GM21529 (cell line): Measurements from ENCODE around the gene PAQR6.
"Not testable (repeated sequence)": the region's sequence is repeated elsewhere in the genome, so short reads cannot be mapped to it uniquely, and the experiment has no call there.

Experiments
- ATAC-seq: cut with Tn5 transposase; IDR thresholded peaks from one replicate; pipeline ENCODE4 v1.9.1; 2021; ENCODE audit not compliant: unreplicated experiment

PAQR6 gene

DNA sequence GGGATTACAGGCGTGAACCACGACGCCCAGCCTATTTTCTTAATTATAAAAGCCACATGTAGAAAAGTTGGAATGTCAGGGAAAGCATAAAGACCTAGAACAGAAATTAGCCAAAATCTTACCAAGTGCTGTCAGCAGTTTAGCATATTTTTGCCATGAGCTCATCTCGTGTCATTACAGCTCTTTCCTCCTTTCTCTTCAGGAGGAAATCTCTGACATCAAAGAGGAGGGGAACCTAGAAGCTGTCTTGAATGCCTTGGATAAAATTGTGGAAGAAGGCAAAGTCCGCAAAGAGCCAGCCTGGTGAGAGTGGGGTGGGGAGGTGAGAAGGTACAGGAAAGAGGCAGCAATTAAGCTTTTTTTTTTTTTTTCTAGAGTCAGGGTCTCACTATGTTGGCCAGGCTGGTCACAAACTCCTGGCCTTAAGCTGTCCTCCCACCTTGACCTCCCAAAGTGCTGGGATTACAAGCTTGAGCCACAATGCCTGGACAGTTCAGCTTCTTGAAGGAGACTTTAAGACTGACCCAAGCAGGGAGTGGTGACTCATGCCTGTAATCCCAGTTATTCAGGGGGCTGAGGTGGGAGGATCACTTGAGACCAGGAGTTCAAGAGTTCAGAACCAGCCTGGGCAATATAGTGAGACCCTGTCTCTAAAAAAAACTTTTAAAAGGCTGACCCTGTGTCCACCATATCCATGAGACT, 14.3 kb downstream of the PAQR6 start:
- no peak for ATAC-seq

DNA sequence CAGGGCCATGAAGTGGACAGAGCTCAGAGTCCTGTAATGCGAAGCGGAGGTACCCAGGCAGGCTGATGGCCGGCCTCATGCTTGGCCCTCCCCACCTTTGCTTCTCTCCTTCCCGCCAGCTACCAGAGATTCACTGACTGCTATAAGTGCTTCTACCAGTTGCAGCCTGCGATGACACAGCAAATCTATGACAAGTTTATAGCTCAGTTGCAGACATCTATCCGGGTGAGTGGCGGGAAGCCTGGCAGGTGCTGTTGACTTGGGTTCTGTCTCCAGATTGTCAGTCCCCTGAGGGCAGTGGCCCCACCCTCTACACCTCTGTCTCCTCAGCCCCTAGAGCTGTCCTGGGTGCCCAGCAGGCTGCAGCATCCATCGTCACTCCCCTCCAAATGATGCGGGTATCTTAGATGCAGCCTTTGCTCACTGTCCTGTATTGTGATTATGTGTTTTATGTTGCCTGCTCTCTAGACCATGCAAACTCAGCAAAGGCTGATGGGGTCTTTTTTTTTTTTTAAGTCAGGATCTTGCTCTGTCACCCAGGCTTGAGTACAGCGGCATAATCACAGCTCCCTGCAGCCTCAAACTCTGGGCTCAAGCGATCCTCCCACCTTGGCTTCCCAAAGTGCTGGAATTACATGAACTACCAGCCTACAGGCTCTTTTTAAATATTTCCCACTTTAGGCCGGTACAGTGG, 15.5 kb downstream of the PAQR6 start:
- ATAC-seq = no peak

DNA sequence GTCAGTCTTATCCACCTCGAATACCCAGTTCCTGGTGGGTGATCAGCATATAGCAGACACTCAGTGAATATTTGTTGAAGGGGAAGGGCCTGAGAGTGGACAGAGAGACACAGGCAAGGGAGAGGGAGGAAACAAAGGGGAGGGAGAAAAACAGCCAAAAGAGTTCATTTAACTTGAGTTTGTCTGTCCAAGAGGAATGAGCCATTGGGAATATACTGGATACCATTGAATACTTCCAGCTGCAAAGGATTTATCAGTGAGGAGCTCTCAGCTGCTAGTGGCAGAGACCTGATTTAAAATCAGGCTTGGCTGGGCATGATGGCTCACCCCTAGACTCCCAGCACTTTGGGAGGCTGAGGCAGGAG, 17.4 kb downstream of the PAQR6 start:
- no peak for ATAC-seq

DNA sequence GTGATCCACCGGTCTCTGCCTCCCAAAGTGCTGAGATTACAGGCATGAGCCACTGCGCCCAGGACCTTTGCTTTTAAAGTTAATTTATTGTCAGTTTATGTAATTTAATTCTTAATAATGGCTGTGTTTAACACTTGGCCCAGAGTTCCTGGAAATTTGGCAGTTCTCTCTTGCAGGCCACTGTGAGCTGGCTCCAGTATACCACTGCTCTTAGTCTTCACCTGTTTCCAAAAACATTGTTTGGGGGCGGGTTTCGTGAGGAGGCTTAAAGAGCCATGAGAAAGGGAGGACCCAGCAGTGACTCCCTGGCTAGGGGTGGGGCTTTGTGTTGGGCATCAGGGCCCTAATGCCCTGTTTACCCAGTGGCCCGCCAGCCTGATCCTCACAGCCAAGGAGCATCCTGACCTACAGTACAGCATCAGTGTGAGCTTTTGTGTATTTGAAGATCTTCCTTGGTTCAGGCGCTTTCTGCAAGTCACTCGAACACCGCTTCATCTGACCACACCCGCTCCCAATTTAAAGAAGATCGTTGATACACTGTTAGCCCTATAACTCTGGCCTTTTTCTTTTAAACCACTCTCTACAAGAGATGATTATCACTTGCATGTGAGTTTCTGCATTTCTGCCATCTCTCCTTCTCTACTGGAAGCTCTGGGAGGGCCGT, 17.9 kb downstream of the PAQR6 start:
- ATAC-seq = no peak

DNA sequence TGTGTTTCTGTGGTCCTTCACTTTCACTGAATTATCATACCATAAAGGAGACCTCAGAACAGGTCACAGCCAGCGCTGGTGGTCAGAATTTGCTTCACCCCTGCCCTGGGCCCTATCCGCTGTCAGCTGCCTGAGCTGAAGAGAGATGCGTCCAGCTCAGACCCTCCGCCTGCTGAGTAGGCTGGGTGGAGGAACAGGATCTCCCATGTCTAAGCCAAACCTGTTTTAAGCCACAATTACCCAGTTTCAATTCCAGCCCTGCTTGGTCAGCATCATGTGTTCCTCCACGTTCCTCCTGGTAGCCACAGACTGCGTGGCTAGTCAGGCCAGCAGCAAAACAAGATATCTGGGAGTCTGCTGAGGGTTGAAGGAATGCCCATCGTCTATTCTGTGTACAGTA, 19.4 kb downstream of the PAQR6 start:
- ATAC-seq = no peak

DNA sequence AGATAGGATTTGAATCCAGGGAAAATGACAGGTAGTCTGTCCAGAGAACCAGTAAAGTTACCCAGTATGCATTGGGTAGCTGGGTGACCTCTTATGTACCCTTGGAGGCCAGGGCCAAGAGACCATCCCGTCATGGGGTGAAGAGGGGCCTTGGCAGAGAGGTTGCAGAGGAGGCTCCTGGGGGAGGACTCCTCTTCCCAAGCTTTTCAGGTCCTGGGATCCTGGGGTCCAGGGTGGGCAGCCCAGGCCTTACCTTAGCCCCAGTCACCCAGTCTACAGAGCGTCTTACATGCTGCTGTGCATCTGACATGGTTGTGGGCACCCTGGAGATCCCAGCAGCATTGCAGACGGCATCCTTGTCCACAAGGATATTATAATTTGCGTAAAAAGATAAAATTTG, 21.1 kb downstream of the PAQR6 start:
- peak; percentile 9 for ATAC-seq

DNA sequence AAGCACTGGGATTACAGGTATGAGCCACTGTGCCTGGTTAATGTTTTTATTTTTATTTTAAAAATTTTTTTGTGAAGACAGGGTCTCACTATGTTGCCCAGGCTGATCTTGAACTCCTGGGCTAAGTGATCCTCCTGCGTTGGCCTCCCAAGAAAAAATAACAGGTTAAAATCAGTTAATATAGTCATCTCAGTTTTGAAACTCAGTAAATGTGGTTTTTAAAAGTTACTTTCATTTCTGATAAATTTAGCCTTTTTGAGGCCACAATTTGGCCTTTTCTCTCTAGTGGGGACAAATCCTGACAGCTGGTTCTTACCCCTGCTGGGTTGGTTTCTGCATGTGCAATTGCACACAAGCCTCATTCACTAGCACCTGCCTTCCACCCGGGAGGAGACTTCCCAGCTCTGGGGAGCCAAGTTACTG, 21.7 kb downstream of the PAQR6 start:
- ATAC-seq = peak; percentile 81

DNA sequence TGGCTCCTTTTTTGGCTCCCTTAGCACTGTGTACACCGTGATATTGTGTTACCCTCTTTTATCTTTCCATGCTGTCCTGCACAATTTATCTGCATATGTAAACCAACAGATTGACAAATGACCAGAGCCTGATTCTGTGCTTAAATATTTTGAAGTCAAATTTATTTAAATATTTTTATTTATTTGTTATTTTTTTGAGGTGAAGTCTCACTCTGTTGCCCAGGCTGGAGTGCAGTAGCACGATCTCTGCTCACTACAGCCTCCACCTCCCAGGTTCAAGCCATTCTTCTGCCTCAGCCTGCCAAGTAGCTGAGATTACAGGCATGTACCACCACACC, 22.2 kb downstream of the PAQR6 start:
- peak; percentile 11 for ATAC-seq

DNA sequence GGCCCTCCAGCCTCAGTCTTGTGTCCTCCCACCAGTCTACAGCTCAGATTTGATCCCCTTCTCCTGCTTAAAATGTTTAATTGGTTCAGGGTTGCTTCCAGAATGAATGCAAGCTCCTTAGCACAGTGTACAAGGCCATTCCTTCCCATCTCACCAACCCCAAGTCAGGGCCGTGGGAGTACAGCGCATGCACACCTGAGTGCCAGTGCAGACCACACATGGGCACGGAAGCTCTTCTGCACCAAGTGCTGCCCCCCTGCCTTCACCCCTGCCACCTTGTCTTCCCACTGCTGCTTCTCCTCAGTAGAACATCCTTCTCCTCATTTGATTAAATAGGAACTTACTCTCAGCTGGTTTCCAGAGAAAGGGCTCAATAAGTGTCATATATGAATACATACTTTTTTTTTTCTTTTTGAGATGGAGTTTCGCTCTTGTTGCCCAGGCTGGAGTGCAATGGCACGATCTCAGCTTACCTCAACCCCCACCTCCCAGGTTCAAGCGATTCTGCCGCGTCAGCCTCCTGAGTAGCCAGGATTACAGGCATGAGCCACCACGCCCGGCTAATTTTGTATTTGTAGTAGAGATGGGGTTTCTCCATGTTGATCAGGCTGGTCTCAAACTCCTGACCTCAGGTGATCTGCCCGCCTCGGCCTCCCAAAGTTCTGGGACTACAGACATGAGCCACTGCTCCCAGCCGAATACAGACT, 25.7 kb downstream of the PAQR6 start:
- ATAC-seq = no peak

DNA sequence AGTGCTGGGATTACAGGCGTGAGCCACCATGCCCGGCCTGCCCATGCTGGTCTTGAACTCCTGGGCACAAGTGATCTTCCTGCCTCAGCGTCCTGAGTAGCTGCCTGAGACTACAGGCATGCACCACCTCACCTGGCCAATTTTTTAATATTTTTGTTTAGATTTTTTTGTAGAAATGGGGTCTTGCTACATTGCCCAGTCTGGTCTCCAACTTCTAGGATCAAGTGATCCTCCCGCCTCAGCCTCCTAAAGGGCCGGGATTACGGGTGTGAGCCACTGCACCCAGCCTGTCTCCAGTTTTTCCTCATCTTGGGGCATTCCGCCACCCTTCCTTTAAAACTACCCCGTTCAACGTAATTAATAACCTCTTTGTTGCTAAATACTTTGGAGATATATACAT, 27.6 kb downstream of the PAQR6 start:
- no peak for ATAC-seq

DNA sequence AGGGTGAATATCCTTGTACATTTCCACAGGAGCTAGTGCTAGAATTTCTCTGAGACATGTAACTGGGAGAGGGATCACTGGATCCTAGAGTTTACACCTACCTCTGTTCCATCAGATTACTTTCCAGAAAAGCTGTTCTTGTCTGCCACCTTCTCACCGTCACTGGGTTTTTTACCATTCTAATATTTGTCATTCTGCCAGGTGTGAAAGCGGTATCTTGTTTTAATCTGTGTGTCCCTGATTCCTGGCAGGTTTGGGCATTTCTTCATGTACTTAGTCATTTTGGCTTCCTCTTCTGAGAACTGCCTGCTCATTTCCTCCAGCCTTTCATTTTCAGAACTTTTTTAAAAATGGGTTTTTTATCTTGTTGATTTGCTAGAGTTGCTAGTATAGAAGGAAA, 30.0 kb downstream of the PAQR6 start:
- no peak for ATAC-seq

DNA sequence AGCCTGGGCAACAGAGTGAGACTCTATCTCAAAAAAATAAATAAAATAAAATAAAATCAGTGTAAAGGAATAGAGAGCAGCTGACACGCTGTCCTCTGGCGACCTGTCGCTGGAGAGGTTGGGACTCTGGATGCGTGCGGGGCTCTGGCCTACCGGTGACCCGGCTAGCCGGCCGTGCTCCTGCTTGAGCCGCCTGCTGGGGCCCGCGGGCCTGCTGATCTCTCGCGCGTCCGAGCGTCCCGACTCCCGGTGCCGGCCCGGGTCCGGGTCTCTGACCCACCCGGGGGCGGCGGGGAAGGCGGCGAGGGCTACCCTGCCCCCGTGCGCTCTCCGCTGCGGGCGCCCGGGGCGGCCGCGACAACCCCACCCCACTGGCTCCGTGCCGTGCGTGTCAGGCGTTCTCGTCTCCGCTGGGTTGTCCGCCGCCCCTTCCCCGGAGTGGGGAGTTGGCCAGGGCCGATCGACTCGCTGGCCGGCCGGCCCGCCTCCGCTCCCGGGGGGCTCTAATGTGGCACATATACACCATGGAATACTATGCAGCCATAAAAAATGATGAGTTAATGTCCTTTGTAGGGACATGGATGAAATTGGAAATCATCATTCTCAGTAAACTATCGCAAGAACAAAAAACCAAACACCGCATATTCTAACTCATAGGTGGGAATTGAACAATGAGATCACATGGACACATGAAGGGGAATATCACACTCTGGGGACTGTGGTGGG, 31.3 kb downstream of the PAQR6 start:
- not testable (repeated sequence) for ATAC-seq

DNA sequence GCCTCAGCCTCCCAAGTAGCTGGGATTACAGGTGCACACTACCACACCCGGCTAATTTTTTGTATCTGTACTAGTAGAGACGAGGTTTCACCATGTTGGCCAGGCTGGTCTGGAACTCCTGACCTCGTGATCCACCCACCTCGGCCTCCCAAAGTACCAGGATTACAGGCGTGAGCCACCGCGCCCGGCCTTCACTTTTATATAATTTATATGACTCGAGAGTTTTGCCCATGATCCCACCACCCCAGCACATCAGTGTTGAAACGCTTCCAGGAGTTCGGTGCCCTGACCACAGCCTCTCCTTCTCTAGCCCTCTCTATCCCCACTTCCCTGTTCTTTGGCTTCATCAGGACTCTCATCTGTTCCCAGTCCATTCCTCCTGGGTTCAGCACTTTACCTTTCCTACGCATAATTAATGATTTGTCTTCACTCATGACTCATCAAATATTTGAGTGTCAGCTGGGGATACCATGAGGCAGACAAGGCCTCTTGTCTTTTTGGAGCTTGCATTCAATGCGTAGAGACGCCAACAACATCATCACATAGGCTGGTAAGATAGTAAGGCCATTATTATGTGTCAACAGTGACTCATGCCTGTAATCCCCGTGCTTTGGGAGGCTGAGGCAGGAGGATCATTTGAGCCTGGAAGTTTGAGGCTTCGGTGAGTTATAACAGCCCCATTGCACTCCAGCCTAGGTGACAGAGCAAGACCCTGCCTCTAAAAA, 33.7 kb downstream of the PAQR6 start:
- no peak for ATAC-seq

DNA sequence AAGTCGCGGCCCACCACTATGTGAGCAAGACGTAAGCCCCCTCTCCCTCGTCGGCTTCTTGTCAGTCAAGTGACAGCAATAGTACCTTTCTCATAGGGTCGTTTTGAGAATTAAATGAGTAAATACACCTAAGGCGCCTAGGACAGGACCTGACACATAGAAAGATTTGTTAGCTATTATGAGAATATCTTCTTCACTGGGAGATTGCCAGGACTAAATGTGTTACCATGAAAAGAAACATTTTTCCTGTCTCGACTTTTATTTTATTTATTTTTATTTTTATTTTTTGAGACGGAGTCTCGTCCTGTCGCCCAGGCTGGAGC, 34.3 kb downstream of the PAQR6 start:
- no peak for ATAC-seq

DNA sequence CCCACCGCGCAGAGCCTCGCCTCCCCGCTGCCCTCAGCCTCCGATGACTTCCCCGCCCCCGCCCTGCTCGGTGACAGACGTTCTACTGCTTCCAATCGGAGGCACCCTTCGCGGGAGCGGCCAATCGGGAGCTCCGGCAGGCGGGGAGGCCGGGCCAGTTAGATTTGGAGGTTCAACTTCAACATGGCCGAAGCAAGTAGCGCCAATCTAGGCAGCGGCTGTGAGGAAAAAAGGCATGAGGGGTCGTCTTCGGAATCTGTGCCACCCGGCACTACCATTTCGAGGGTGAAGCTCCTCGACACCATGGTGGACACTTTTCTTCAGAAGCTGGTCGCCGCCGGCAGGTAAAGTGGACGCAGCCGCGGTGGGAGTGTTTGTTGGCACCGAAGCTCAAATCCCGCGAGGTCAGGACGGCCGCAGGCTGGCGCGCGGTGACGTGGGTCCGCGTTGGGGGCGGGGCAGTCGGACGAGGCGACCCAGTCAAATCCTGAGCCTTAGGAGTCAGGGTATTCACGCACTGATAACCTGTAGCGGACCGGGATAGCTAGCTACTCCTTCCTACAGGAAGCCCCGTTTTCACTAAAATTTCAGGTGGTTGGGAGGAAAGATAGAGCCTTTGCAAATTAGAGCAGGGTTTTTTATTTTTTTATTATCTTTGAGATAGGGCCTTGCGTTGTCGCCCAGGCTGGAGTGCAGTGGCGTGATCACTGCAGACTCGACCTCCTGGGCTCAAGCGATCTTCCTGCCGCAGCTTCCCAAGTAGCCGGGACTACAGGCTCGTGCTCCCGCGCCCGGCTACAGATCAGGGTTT, 34.8 kb downstream of the PAQR6 start, which contains the start of gene PMF1:
PMF1 (plus strand) TSS at position 175 of the 811 bp plus-strand sequence; CDS start at position 184, 9 bp downstream.
- peak; percentile 86 for ATAC-seq

DNA sequence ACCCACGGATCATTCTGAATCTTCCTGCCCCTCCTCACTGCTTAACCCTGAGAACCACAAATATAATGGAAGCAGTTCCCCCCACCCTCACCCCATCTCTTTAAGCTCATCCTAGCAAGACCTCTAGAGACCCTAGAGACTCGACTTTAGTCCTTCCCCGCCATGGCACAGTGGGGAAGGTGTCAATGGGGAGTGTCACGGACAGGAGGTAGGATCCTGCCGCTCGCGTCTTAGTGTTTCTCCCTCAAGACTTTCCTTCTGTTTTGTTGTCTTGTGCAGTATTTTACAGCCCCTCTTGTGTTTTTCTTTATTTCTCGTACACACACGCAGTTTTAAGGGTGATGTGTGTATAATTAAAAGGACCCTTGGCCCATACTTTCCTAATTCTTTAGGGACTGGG, 35.7 kb downstream of the PAQR6 start:
- no peak for ATAC-seq

DNA sequence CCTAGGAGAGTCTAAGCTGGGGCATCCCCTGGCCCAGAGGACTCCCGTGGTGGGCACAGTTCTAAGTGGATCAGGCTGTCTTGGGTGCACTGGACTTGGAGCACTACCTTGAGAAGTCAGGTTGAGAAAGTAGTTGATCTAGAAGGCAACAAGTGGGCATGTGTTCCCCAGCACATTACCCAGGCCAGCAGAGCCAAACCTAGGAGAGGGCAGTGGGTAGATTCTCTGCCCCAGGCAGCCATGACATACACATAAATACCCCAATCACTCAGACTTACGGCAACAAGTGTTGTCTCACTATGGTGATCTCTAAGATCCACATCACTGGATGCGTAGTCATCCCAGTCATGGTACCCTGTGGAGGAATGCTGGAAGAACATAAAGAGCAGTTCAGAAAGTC, 36.6 kb downstream of the PAQR6 start:
- ATAC-seq = no peak

DNA sequence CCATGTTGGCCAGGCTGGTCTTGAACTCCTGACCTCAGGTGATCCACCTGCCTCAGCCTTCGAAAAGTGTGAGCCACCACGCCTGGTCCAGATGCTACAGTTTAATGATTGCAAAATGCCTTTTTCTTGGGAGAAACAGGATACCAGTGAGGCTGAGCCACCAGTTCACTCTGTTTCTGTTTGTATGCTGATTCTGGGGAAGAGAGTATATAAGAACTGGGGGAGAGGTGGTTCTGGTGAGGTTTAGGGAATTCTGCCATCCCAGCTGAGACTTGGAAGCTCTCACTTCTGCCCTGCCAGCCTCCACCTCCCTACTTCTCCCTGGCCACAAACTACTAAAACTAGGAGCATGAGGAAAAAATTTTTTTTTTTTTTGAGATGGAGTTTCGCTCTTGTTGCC, 43.2 kb downstream of the PAQR6 start:
- no peak for ATAC-seq

DNA sequence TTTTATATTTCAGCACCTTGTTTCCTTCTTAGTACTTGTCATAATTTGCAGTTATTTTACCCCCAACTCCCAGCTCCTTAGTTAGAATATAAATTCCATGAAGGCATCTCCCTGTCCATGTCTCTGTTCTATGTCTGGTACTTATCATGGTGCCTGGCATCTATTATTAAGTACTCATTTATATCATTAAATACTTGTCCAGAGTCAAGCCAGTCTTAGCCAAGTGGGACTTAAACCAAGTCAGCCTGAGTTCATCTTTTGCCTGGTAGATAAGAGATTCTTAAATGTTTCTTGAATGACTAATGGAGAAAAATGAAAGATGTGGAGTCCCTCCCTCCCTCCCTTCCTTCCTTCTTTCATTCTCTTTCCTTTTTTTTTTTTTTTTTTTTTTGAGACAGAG, 44.5 kb downstream of the PAQR6 start:
- ATAC-seq = no peak

DNA sequence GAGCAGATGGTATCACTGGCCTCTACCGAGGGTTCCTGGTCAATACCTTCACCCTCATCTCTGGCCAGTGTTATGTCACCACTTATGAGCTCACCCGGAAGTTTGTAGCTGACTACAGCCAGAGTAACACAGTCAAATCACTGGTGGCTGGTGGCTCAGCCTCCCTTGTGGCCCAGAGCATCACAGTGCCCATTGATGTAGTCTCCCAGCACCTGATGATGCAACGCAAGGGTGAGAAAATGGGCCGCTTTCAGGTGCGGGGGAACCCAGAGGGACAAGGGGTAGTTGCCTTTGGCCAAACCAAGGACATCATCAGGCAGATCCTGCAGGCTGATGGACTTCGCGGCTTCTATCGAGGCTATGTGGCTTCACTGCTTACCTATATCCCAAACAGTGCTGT, 47.8 kb downstream of the PAQR6 start:
- ATAC-seq = no peak
